GM13976 (cell line): ENCODE data around the gene STX1A.

Source experiments
- DNase-seq: peaks from one replicate; pipeline ENCODE4 v3.0.0; 2012; ENCODE audit warnings: low spot score
- CTCF ChIP-seq: IDR thresholded peaks from 2 replicates; pipeline ENCODE4 v1.5.1; 2012; ENCODE audit warnings: borderline replicate concordance, mild to moderate bottlenecking; ENCODE audit not compliant: insufficient read depth; ENCODE audit errors: extremely low read depth, missing control alignments, control extremely low read depth
- in situ Hi-C: fragments of 300-500 bp; cut with MboI; formaldehyde crosslinking; loops from one replicate; pipeline ENCODE4 v1.12.0; 2022; ENCODE audit warnings: low sequenced_read_pairs, mixed read lengths, inconsistent platforms; ENCODE audit not compliant: unreplicated experiment

Gene STX1A

GRCh38 chr7:73703757-73704639 is 15.5 kb downstream of the STX1A start:
- in situ Hi-C loops: no loop called here
- peak; percentile 80 for DNase-seq
- no peak for TF ChIP-seq CTCF

GRCh38 chr7:73703225-73703624 is 16.2 kb downstream of the STX1A start:
- TF ChIP-seq CTCF: no peak
- no peak for DNase-seq
- in situ Hi-C loops: no loop called here

- DNase-seq: no peak
- in situ Hi-C loops: no loop called here
- no peak for TF ChIP-seq CTCF
Measured at GRCh38 chr7:73702665-73703064, 16.8 kb downstream of the STX1A start.

- DNase-seq: no peak
- in situ Hi-C loops: no loop called here
- TF ChIP-seq CTCF: no peak
Measured at GRCh38 chr7:73702226-73702625, 17.2 kb downstream of the STX1A start.

- in situ Hi-C loops: no loop called here
- DNase-seq: peak; percentile 71
- no peak for TF ChIP-seq CTCF
Measured at GRCh38 chr7:73701357-73701995, 18.0 kb downstream of the STX1A start.

GRCh38 chr7:73700581-73701134 is 18.8 kb downstream of the STX1A start:
- in situ Hi-C loops: no loop called here
- no peak for TF ChIP-seq CTCF
- no peak for DNase-seq
